Activated naive CD8-positive, alpha-beta T cell (primary cell): ENCODE data around the gene RFTN2.
"Not testable (repeated sequence)": the region's sequence is repeated elsewhere in the genome, so short reads cannot be mapped to it uniquely, and the experiment has no call there.

Source experiments
- H3K27ac Mint-ChIP-seq: one replicate; pipeline ENCODE4 v1.8.0; 2021; ENCODE audit warnings: mixed read lengths
- H3K27me3 Mint-ChIP-seq: one replicate; pipeline ENCODE4 v1.8.0; 2021; ENCODE audit warnings: mixed read lengths
- H3K36me3 Mint-ChIP-seq: one replicate; pipeline ENCODE4 v1.8.0; 2021; ENCODE audit warnings: mixed read lengths
- H3K4me1 Mint-ChIP-seq: one replicate; pipeline ENCODE4 v1.8.0; 2021; ENCODE audit warnings: low read depth, mixed read lengths
- H3K4me3 Mint-ChIP-seq: one replicate; pipeline ENCODE4 v1.8.0; 2021; ENCODE audit warnings: mild to moderate bottlenecking, mixed read lengths
- H3K9me3 Mint-ChIP-seq: one replicate; pipeline ENCODE4 v1.8.0; 2021; ENCODE audit warnings: low read depth, mixed read lengths

Gene RFTN2

GRCh38 chr2:197600306-197600705 is 75.1 kb downstream of the RFTN2 start:
- Mint-ChIP-seq H3K27me3 (peaks cover 7% of the 10 kb centered on the region), H3K36me3 (no peaks in the 10 kb centered on the region), H3K27ac (no peak overlapping the region), H3K4me3 (no peak overlapping the region), H3K9me3 (no peaks in the 10 kb centered on the region), H3K4me1 (peaks cover 6% of the 10 kb centered on the region)

GRCh38 chr2:197599285-197599965 is 76.0 kb downstream of the RFTN2 start:
- Mint-ChIP-seq H3K27me3 (peaks cover 7% of the 10 kb centered on the region), H3K4me3 (peak overlapping the region; percentile 71), H3K4me1 (peaks cover 6% of the 10 kb centered on the region), H3K9me3 (no peaks in the 10 kb centered on the region), H3K27ac (no peak overlapping the region), H3K36me3 (no peaks in the 10 kb centered on the region)

GRCh38 chr2:197598450-197598849 is 76.9 kb downstream of the RFTN2 start:
- no peaks in the 10 kb centered on the region for H3K36me3 Mint-ChIP-seq
- no peak overlapping the region for H3K4me3 Mint-ChIP-seq
- peaks cover 6% of the 10 kb centered on the region for H3K4me1 Mint-ChIP-seq
- peaks cover 7% of the 10 kb centered on the region for H3K27me3 Mint-ChIP-seq
- H3K27ac Mint-ChIP-seq, result no peak overlapping the region
- H3K9me3 Mint-ChIP-seq, result no peaks in the 10 kb centered on the region

GRCh38 chr2:197597166-197597565 is 78.2 kb downstream of the RFTN2 start:
- Mint-ChIP-seq H3K4me3 (no peak overlapping the region), H3K27ac (no peak overlapping the region), H3K4me1 (peaks cover 6% of the 10 kb centered on the region), H3K36me3 (no peaks in the 10 kb centered on the region), H3K9me3 (no peaks in the 10 kb centered on the region), H3K27me3 (peaks cover 7% of the 10 kb centered on the region)

GRCh38 chr2:197596766-197597165 is 78.6 kb downstream of the RFTN2 start:
- no peak overlapping the region for H3K27ac Mint-ChIP-seq
- H3K36me3 Mint-ChIP-seq, result no peaks in the 10 kb centered on the region
- H3K9me3 Mint-ChIP-seq, result no peaks in the 10 kb centered on the region
- H3K27me3 Mint-ChIP-seq, result peaks cover 7% of the 10 kb centered on the region
- H3K4me1 Mint-ChIP-seq, result peaks cover 6% of the 10 kb centered on the region
- H3K4me3 Mint-ChIP-seq, result no peak overlapping the region

- H3K27ac Mint-ChIP-seq, result no peak overlapping the region
- H3K36me3 Mint-ChIP-seq, result no peaks in the 10 kb centered on the region
- H3K9me3 Mint-ChIP-seq, result no peaks in the 10 kb centered on the region
- no peak overlapping the region for H3K4me3 Mint-ChIP-seq
- peaks cover 6% of the 10 kb centered on the region for H3K27me3 Mint-ChIP-seq
- no peaks in the 10 kb centered on the region for H3K4me1 Mint-ChIP-seq
Observed at GRCh38 chr2:197591339-197592072, 83.9 kb downstream of the RFTN2 start.

- not testable (repeated sequence) for H3K4me3 Mint-ChIP-seq, H3K9me3 Mint-ChIP-seq, H3K4me1 Mint-ChIP-seq, H3K27ac Mint-ChIP-seq, H3K27me3 Mint-ChIP-seq, H3K36me3 Mint-ChIP-seq
Observed at GRCh38 chr2:197587255-197587654, 88.1 kb downstream of the RFTN2 start.

GRCh38 chr2:197580166-197580565 is 95.2 kb downstream of the RFTN2 start:
- not testable (repeated sequence) for H3K36me3 Mint-ChIP-seq, H3K27me3 Mint-ChIP-seq, H3K9me3 Mint-ChIP-seq, H3K27ac Mint-ChIP-seq, H3K4me3 Mint-ChIP-seq, H3K4me1 Mint-ChIP-seq

GRCh38 chr2:197578294-197578693 is 97.1 kb downstream of the RFTN2 start:
- H3K4me3 Mint-ChIP-seq, H3K27me3 Mint-ChIP-seq, H3K9me3 Mint-ChIP-seq, H3K36me3 Mint-ChIP-seq, H3K27ac Mint-ChIP-seq, H3K4me1 Mint-ChIP-seq: not testable (repeated sequence)

GRCh38 chr2:197577446-197577845 is 97.9 kb downstream of the RFTN2 start:
- no peak overlapping the region for H3K27ac Mint-ChIP-seq
- no peaks in the 10 kb centered on the region for H3K27me3 Mint-ChIP-seq
- peaks cover 4% of the 10 kb centered on the region for H3K36me3 Mint-ChIP-seq
- H3K4me1 Mint-ChIP-seq, result no peaks in the 10 kb centered on the region
- H3K4me3 Mint-ChIP-seq, result no peak overlapping the region
- H3K9me3 Mint-ChIP-seq, result no peaks in the 10 kb centered on the region

GRCh38 chr2:197576631-197577030 is 98.8 kb downstream of the RFTN2 start:
- no peaks in the 10 kb centered on the region for H3K9me3 Mint-ChIP-seq
- peaks cover 4% of the 10 kb centered on the region for H3K36me3 Mint-ChIP-seq
- no peak overlapping the region for H3K4me3 Mint-ChIP-seq
- H3K4me1 Mint-ChIP-seq, result no peaks in the 10 kb centered on the region
- H3K27ac Mint-ChIP-seq, result no peak overlapping the region
- no peaks in the 10 kb centered on the region for H3K27me3 Mint-ChIP-seq

- Mint-ChIP-seq H3K4me3 (no peak overlapping the region), H3K9me3 (no peaks in the 10 kb centered on the region), H3K4me1 (no peaks in the 10 kb centered on the region), H3K27me3 (no peaks in the 10 kb centered on the region), H3K36me3 (peaks cover 4% of the 10 kb centered on the region), H3K27ac (no peak overlapping the region)
Observed at GRCh38 chr2:197575987-197576386, 99.4 kb downstream of the RFTN2 start.

- H3K36me3 Mint-ChIP-seq, result peaks cover 6% of the 10 kb centered on the region
- no peak overlapping the region for H3K27ac Mint-ChIP-seq
- no peak overlapping the region for H3K4me3 Mint-ChIP-seq
- no peaks in the 10 kb centered on the region for H3K4me1 Mint-ChIP-seq
- no peaks in the 10 kb centered on the region for H3K9me3 Mint-ChIP-seq
- no peaks in the 10 kb centered on the region for H3K27me3 Mint-ChIP-seq
Observed at GRCh38 chr2:197573608-197574007, 101.8 kb downstream of the RFTN2 start.

GRCh38 chr2:197571627-197572271 is 103.6 kb downstream of the RFTN2 start:
- Mint-ChIP-seq H3K27me3 (no peaks in the 10 kb centered on the region), H3K4me3 (no peak overlapping the region), H3K4me1 (no peaks in the 10 kb centered on the region), H3K27ac (no peak overlapping the region), H3K36me3 (peaks cover 6% of the 10 kb centered on the region), H3K9me3 (no peaks in the 10 kb centered on the region)

GRCh38 chr2:197560146-197560665 is 115.2 kb downstream of the RFTN2 start:
- peaks cover 7% of the 10 kb centered on the region for H3K36me3 Mint-ChIP-seq
- no peaks in the 10 kb centered on the region for H3K9me3 Mint-ChIP-seq
- no peak overlapping the region for H3K27ac Mint-ChIP-seq
- H3K4me3 Mint-ChIP-seq, result no peak overlapping the region
- no peaks in the 10 kb centered on the region for H3K27me3 Mint-ChIP-seq
- peaks cover 10% of the 10 kb centered on the region for H3K4me1 Mint-ChIP-seq
